Measurements from ENCODE around the gene IGF1R. TPM values are rescaled to one million over a fixed set of nuclear protein-coding genes. Genes with fewer than 3 reads are reported as not detected.
A peak's percentile ranks its signal among the peaks of the same experiment; 100 is the strongest.
"Not testable (repeated sequence)": the region's sequence is repeated elsewhere in the genome, so short reads cannot be mapped to it uniquely, and the experiment has no call there.

Gene IGF1R
- total RNA-seq, 1 donor from 2014 or later = 33.3 TPM

DNA sequence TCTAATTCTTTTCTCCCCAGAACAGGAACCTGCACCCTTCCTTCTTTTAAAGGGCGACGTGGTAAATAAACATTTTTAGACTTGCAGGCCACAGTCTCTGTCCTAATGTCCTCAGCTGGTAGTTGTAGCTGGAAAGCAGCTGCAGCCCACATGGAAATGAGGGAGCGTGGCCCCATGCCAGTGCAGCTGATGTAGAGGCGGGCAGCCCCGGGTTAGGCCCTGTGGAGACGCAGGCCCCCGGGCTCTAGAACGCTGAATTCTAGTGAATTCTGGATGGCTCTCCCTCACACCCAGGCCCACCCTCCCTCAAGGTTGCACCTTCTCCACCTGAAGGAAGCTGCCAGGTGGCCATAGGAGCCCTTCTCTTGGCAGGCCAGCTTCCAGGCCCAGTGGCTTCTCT lies 307.0 kb downstream of the IGF1R start:
- DNase-seq (peak; percentile 84), ATAC-seq (peak; percentile 61)
- intact Hi-C loops (cut with micrococcal nuclease) = no loop called here

DNA sequence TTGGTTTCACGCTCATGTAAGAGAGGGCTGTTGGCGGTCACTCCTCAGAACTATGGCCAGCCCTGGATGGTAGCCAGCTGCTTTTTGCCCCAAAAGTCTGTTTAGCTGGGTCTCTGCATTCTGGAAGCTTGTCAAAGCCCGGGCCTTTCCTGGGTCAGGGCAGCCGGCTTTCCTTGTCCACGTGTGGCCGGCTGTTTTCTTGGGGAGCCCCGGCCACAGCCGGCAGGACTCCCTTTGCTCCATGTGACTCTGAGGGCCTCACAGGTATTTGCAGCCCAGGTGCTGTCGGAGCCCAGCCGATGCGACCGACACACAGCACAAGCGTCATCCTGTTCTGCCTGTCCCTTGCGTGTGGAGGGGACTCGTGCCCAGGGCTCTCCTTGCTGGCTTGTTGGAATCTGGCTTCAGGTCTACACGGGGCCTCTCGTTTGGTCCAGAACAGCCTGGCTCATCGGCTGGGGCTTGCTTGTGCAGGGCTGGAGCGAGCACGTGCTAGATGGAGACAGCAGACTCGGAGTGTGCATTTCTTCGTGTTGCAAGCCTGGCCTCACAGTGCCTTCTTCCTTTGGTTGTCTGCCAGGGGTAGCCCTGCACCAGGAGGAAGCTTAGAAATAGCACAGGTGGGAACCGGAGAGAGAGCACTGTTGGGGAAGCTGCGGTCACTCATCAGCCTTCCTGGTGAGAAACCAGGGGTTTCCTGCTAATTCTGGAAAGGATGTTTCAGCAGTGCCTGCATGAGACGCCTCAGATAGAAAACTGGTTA lies 307.8 kb downstream of the IGF1R start:
- intact Hi-C loops (cut with micrococcal nuclease) = no loop called here
- no peak for ATAC-seq
- no peak for DNase-seq

DNA sequence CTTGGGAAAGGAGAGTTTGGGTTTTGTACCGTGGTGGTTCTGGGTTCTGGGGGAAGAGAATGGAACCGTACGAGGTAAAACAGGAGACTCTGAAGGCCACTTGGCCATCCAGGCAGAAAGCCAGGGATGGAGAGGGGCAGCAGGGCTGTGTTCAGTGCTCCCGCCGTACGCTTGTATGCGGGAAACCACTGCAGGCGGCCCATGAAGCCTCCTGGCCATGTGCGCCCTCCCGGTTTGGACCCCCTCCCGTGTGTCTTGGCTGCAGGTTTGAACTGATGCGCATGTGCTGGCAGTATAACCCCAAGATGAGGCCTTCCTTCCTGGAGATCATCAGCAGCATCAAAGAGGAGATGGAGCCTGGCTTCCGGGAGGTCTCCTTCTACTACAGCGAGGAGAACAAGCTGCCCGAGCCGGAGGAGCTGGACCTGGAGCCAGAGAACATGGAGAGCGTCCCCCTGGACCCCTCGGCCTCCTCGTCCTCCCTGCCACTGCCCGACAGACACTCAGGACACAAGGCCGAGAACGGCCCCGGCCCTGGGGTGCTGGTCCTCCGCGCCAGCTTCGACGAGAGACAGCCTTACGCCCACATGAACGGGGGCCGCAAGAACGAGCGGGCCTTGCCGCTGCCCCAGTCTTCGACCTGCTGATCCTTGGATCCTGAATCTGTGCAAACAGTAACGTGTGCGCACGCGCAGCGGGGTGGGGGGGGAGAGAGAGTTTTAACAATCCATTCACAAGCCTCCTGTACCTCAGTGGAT lies 308.6 kb downstream of the IGF1R start:
- intact Hi-C loops (cut with micrococcal nuclease) = no loop called here

DNA sequence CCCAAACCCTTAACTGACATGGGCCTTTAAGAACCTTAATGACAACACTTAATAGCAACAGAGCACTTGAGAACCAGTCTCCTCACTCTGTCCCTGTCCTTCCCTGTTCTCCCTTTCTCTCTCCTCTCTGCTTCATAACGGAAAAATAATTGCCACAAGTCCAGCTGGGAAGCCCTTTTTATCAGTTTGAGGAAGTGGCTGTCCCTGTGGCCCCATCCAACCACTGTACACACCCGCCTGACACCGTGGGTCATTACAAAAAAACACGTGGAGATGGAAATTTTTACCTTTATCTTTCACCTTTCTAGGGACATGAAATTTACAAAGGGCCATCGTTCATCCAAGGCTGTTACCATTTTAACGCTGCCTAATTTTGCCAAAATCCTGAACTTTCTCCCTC lies 309.3 kb downstream of the IGF1R start:
- DNase-seq (no peak), ATAC-seq (no peak)
- intact Hi-C loops (cut with micrococcal nuclease) = no loop called here

More for the DNA sequence above, 308.6 kb downstream of the IGF1R start:
- DNase-seq (no peak), ATAC-seq (no peak)

DNA sequence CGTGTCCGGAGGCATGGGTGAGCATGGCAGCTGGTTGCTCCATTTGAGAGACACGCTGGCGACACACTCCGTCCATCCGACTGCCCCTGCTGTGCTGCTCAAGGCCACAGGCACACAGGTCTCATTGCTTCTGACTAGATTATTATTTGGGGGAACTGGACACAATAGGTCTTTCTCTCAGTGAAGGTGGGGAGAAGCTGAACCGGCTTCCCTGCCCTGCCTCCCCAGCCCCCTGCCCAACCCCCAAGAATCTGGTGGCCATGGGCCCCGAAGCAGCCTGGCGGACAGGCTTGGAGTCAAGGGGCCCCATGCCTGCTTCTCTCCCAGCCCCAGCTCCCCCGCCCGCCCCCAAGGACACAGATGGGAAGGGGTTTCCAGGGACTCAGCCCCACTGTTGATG lies 309.7 kb downstream of the IGF1R start:
- DNase-seq (no peak), ATAC-seq (no peak)
- intact Hi-C loops (cut with micrococcal nuclease) = no loop called here

DNA sequence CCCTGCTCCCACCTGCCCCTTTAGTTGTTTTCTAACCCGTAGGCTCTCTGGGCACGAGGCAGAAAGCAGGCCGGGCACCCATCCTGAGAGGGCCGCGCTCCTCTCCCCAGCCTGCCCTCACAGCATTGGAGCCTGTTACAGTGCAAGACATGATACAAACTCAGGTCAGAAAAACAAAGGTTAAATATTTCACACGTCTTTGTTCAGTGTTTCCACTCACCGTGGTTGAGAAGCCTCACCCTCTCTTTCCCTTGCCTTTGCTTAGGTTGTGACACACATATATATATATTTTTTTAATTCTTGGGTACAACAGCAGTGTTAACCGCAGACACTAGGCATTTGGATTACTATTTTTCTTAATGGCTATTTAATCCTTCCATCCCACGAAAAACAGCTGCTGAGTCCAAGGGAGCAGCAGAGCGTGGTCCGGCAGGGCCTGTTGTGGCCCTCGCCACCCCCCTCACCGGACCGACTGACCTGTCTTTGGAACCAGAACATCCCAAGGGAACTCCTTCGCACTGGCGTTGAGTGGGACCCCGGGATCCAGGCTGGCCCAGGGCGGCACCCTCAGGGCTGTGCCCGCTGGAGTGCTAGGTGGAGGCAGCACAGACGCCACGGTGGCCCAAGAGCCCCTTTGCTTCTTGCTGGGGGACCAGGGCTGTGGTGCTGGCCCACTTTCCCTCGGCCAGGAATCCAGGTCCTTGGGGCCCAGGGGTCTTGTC lies 310.7 kb downstream of the IGF1R start:
- intact Hi-C loops (cut with micrococcal nuclease) = no loop called here
- no peak for ATAC-seq
- no peak for DNase-seq

DNA sequence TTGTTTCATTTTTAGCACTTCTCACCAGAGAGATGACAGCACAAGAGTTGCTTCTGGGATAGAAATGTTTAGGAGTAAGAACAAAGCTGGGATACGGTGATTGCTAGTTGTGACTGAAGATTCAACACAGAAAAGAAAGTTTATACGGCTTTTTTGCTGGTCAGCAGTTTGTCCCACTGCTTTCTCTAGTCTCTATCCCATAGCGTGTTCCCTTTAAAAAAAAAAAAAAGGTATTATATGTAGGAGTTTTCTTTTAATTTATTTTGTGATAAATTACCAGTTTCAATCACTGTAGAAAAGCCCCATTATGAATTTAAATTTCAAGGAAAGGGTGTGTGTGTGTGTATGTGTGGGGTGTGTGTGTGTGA lies 311.3 kb downstream of the IGF1R start:
- intact Hi-C loops (cut with micrococcal nuclease) = no loop called here

DNA sequence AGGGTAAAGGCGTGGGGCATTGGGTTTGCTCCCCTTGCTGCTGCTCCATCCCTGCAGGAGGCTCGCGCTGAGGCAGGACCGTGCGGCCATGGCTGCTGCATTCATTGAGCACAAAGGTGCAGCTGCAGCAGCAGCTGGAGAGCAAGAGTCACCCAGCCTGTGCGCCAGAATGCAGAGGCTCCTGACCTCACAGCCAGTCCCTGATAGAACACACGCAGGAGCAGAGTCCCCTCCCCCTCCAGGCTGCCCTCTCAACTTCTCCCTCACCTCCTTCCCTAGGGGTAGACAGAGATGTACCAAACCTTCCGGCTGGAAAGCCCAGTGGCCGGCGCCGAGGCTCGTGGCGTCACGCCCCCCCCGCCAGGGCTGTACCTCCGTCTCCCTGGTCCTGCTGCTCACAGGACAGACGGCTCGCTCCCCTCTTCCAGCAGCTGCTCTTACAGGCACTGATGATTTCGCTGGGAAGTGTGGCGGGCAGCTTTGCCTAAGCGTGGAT lies 312.3 kb downstream of the IGF1R start:
- intact Hi-C loops (cut with micrococcal nuclease) = no loop called here

More for the DNA sequence above, 311.3 kb downstream of the IGF1R start:
- DNase-seq (no peak), ATAC-seq (no peak)

DNA sequence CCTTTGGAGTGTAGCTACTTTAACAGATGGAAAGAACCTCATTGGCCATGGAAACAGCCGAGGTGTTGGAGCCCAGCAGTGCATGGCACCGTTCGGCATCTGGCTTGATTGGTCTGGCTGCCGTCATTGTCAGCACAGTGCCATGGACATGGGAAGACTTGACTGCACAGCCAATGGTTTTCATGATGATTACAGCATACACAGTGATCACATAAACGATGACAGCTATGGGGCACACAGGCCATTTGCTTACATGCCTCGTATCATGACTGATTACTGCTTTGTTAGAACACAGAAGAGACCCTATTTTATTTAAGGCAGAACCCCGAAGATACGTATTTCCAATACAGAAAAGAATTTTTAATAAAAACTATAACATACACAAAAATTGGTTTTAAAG lies 315.1 kb downstream of the IGF1R start:
- ATAC-seq (no peak), DNase-seq (no peak)
- intact Hi-C loops (cut with micrococcal nuclease) = no loop called here

More for the DNA sequence above, 312.3 kb downstream of the IGF1R start:
- ATAC-seq (no peak), DNase-seq (no peak)

DNA sequence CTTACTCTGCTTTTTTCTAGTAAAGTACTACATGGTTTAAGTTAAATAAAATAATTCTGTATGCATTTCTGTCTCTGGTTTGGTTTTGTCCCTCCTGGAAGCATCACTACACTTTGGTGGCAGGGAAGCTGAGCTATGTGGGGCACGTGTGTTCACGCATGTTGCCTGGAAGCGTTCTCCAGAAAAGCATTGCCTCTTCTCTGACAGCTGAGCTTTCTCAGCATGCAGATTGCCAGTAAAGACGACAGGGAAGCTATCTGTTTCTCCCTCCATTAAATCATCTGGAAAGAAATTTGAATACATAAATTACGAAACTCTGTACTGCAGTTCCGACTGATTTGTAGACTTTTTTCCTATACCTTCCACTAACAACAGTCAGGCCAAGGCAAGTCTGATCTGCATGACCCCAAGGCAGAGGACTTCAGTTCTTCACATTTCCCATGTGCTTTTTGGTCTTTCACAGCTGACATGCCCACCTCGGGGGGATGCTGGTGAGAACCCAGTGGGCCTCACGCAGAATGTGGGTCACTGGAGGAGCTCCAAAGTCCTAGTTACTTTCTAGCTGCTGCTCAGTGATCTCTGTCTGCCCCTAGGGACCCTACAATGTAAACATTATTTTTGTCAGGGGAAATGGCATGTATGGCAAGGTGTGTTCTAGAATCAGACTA lies 316.3 kb downstream of the IGF1R start:
- intact Hi-C loops (cut with micrococcal nuclease) = no loop called here
- DNase-seq (no peak), ATAC-seq (no peak)

DNA sequence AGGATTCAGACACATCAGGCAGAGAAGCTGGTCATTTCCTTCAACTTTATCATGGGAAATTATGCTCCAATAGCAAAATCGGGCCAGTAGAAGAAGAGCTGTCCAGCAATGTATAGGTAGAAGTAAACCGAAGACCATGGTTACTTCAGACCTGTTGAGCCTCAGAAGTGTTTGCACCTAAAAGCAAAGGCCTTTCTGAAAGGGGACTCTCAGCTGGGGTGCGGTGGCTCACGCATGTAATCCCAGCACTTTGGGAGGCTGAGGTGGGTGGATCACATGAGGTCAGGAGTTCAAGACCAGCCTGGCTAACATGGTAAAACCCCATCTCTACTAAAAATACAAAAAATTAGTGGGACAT lies 316.8 kb downstream of the IGF1R start:
- ATAC-seq; intact Hi-C loops (cut with micrococcal nuclease); DNase-seq: not testable (repeated sequence)

DNA sequence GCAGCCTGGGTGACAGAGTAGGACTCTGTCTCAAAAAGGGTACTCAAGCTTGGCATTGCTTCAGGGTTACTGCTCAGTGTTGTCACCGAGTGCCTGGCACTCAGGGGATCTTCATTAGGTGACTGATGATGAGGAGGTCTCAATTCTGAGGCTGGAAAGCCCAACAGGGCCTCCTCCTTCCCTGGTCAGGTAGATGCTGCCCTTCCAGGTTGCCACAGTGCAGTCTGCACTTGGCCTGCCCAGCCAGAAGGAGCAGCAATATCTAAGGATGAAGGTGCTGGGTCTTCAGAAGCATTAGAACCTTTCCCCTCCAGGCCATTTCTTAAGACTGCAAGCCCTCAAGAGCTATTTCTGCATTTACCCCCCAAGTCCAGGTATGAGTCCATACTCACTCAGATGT lies 317.3 kb downstream of the IGF1R start:
- DNase-seq (no peak), ATAC-seq (no peak)
- intact Hi-C loops (cut with micrococcal nuclease) = no loop called here

DNA sequence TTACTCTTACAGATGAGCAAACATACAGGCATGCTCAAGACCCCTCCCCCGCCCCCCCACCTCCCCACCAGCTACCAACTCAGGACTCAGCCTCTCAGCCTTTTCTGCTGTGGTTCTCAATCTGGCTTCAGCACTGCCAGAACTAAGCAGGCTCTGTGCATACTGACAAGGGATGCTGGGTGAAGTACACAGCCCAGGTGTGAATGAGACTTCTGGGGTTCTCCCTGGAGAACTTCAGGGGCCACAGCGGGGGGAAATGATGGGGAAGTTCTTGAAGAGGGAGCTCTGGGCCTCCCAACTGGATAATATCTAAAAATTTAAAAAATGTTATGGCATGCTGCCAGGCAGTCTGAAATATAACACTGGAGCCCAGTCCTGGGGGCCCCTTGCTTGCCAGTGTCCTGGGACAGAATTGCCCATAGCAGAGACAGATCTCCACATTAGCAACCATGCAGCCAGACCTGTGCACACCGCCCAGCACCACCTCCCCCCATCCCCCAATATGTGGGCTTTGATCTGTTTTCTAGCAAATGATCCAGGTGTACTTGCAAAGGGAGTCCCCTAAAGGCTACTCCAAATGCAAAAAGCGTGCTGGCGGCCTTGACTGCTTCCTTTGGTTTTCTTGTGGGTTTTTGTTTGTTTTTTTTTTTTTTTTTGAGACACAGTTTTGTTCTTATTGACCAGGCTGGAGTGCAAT lies 317.9 kb downstream of the IGF1R start:
- intact Hi-C loops (cut with micrococcal nuclease) = no loop called here
- DNase-seq (no peak), ATAC-seq (no peak)

DNA sequence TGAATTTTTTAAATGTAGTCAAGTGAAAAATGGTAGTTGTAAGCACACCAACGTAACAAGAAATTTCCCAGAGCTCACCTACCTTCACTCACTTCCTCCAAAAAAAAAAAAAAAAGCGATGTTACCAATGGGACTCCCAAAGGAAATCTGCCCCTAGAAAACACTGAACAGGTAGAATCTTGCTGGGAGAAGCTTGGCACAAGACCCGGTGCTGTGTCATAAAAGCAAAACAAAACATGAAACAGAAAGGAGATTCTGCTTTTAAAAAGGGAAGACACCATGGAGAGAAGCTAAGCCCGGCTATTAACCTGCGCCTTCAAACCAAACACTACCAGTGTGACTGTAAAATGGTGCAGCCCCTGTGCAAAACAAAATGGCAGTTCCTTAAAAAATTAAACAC lies 318.8 kb downstream of the IGF1R start:
- ATAC-seq = no peak
- intact Hi-C loops (cut with micrococcal nuclease) = no loop called here
- no peak for DNase-seq

DNA sequence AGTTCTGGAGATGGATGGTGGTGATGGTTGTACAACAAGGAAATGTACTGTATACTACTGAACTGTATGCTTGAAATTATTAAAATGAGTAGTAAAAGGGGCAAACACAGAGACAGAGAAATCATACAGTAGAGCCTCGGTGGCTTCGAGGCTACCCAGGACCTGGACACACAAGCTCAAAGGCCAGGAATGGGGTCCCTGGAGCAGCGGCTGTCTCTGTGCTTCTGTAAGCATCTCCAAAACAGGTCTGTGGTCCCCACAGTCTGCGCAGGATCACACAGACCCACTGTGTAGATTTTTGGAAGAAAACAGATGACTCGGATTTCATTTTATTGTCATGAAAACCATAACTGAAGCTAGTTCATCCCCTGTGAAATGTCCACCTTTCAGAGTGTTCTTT lies 319.6 kb downstream of the IGF1R start:
- intact Hi-C loops (cut with micrococcal nuclease) = no loop called here
- no peak for ATAC-seq
- no peak for DNase-seq

DNA sequence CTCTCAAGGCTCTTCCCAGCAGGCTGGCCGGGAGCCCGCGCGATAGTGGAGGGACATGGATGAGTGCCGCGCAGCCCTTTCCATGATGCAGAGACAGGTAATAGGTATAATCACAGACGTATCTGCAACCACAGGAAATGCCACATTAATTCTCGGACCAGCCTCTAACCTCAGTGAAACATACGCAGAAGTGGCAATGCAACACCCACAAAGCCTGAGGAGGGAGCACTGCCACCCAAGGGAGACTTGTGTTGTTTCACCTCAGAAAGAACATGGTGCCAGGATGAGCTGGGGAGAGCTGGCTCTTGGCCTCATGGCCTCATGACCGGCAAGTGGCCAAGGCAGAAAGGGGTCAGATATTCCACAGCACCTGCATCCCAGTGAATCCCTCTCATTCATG lies 320.2 kb downstream of the IGF1R start:
- no peak for ATAC-seq
- intact Hi-C loops (cut with micrococcal nuclease) = no loop called here
- DNase-seq = no peak

DNA sequence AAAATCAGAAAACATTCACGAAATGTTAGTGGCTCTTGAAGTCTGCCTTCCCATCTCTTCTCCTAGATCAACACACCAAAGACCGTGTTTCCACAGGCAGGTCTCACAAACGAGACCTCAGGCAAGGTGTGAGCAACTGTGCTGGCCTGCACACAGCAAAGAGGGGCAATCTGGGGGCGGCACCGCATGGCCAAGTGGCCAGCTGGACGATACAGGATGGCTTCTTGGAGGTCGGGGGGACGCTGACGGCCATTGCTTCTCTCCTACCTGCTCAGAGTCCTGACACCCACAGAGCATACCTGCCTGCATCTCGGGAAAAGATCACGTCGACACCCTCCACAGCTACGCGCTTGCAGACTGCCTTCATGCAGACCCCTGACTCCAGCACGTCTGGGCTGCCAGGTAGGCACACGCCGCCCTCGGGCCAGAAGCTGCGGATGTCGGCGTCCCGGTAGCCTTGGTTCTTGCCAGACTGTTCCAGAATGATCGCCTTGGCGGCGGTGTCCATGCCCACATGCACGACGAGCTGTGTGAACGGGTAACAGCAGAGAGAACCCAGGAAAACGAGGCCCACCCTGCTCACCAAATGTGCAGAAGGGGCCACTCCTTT lies 320.9 kb downstream of the IGF1R start:
- intact Hi-C loops (cut with micrococcal nuclease) = no loop called here
- ATAC-seq (no peak), DNase-seq (no peak)

DNA sequence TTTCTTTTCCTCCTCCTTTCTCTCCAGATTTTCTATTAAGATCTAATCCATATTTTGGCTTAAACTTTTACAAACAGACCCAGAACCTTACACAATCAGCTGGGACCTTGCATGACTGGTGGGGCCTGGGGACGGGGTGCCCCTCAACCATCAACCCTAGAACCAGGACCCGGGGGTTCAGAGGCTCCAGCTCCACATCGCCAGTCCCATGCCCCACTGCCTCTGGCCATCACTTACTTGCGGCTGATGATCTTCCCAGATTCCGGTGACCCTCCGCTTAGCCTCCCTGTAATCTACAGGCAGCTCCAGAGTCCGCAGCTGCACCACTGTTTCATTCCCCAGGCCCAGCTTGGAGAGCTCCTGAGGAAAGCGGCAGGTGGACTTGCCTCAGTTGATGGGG lies 322.5 kb downstream of the IGF1R start:
- no peak for ATAC-seq
- no peak for DNase-seq

DNA sequence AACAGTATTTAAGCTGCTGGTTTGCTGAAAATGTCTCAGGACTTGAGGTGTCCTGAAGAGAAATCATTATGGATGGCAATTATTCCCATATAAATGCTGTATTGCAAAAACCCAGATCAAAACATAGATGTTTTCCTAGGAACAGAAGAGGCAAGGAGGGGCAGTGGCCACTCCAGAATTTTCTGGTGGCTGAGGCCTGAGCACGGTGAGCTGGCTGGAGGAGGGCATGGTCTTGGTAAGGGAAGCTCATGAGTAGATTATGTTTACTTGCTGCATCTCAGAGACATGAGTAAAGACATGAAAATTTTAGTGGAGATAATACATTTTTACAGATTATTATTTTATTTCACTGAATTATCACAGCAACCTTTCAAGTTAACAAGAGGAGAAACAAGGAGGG lies 328.2 kb downstream of the IGF1R start:
- DNase-seq (no peak), ATAC-seq (no peak)
- intact Hi-C loops (cut with micrococcal nuclease) = no loop called here

More for the DNA sequence above, 322.5 kb downstream of the IGF1R start:
- intact Hi-C loops (cut with micrococcal nuclease) = no loop called here

All from left ventricle myocardium superior (tissue), 1 donor.